GM12874 (cell line): ENCODE data around the gene PALM.

ENCODE experiments used
- CTCF ChIP-seq: IDR thresholded peaks from 2 replicates; pipeline ENCODE4 v1.5.1; 2011; ENCODE audit warnings: low read depth, mild to moderate bottlenecking, control low read depth, low read length, moderate library complexity; ENCODE audit not compliant: insufficient read depth

PALM gene

GRCh38 chr19:769616-770015 is 60.9 kb downstream of the PALM start:
- no peak for TF ChIP-seq CTCF

GRCh38 chr19:771332-771785 is 62.6 kb downstream of the PALM start:
- TF ChIP-seq CTCF = peak; percentile 63

- no peak for TF ChIP-seq CTCF
These were observed 63.3 kb downstream of the PALM start for GRCh38 chr19:772063-772462.

- no peak for TF ChIP-seq CTCF
These were observed 64.1 kb downstream of the PALM start for GRCh38 chr19:772730-773436.

GRCh38 chr19:776549-776948 is 67.8 kb downstream of the PALM start:
- TF ChIP-seq CTCF = no peak

- no peak for TF ChIP-seq CTCF
These were observed 70.3 kb downstream of the PALM start for GRCh38 chr19:778910-779653.

GRCh38 chr19:780935-781334 is 72.2 kb downstream of the PALM start:
- no peak for TF ChIP-seq CTCF
